GM18526 (cell line): ENCODE data around the gene CALM1.

ENCODE experiments used
- POLR2A ChIP-seq: IDR thresholded peaks from 3 replicates; pipeline ENCODE4 v1.6.1; 2011; ENCODE audit not compliant: insufficient read length; ENCODE audit errors: extremely low read depth

The CALM1 gene

DNA sequence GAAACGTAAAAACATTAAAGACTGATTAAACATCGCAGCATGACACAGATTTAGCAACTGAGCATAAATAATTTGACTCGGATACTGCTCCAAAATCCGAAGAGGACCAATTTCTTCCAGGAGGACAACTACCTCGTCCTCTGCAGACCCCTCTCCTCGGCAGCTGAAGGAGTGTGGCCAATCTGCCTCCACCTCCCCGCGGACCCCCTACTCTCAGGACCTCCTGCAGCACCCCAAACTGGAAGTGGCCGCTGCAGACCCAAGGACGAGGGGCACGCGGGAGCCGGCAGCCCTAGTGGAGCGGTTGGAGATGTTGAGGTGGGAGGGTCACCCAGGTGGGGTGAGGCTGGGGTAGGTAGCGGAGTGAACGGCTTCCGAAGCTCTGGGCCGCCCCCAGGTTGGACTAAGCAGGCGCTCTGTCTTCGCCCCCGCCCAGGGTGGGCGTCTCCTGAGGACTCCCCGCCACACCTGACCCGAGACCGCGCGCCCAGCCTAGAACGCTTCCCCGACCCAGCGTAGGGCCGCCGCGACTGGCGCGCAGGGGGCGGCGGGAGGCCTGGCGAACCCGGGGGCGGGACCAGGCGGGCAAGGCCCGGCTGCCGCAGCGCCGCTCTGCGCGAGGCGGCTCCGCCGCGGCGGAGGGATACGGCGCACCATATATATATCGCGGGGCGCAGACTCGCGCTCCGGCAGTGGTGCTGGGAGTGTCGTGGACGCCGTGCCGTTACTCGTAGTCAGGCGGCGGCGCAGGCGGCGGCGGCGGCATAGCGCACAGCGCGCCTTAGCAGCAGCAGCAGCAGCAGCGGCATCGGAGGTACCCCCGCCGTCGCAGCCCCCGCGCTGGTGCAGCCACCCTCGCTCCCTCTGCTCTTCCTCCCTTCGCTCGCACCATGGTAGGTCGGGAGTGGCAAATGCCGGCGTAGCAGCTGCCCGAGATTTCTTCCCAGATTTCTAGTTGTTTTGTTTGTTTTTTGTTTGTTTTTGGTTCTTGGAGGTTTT is at the start of gene CALM1:
TSS of gene CALM1 (plus strand) at position 689 of the 999 bp plus-strand sequence. CDS start at position 891, 202 bp downstream.
- peak; percentile 100 for TF ChIP-seq POLR2A

DNA sequence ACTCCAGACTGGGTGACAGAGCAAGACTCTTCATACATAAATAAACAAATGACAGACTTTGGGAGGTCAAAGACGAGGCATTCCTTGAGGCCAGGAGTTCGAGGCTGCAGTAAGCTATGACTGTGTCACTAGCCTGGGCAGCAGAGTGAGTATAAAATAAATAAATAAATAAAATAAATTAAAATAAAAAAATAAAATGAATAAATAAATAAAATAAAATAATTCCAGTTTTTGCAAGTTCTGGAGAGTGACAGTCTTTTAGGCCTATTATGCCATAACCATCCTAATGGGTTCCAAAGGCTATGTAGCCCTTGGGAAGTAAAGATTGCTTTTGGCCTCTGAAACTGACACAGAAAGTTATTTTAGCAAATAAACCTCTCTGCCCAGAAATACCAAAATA is 48.6 kb upstream of the CALM1 start:
- no peak for TF ChIP-seq POLR2A

DNA sequence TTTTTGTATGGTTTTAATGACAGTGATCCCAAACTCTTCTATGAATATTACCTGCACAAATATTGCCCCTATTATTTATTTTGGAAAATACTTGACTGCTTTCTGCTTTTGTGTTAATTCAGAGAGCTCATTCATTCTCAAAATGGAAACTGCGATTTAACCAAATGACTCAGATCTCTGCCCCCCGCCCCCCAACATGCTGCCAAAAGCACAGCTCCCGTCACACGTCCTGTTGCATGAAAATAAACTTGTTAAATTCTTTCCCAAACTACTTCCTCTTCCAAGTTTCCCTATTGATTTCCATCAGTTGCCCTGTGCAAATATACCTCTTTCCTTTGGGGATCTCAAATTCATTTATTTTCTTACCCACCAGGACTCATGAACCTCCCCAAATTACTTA is 47.1 kb upstream of the CALM1 start:
- no peak for TF ChIP-seq POLR2A

DNA sequence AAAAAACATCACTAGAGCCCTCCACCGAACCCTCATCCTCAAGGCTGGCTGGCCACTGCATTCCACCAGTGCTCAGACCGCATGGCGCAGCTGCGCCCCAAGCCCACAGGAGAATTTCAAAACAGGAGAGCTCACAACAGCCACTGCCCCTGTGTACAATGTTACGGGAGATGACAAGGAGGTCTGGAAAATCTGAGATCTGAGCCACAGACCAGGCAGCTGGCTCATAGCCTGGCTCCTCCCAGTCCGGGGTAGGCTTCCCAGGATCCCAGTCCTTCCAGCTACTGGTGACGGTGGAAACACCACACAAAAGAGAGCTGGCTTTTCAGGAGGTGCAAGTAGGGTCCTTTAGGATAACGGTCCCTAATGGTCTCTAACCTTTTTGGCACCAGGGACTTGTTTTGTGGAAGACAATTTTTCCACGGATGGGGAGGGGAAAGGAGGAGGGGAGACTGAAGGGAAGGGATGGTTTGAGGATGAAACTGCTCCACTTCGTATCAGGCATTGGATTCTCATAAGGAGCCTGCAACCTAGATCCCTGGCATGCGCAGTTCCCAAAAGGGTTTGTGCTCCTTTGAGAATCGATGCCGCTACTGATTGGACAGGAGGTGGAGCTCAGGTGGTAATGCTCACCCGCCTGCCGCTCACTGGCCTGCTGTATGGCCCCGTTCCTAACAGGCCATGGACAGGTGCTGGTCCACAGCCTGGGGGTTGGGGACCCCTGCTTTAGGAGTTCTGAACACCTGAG is 42.1 kb upstream of the CALM1 start:
- TF ChIP-seq POLR2A, result no peak

DNA sequence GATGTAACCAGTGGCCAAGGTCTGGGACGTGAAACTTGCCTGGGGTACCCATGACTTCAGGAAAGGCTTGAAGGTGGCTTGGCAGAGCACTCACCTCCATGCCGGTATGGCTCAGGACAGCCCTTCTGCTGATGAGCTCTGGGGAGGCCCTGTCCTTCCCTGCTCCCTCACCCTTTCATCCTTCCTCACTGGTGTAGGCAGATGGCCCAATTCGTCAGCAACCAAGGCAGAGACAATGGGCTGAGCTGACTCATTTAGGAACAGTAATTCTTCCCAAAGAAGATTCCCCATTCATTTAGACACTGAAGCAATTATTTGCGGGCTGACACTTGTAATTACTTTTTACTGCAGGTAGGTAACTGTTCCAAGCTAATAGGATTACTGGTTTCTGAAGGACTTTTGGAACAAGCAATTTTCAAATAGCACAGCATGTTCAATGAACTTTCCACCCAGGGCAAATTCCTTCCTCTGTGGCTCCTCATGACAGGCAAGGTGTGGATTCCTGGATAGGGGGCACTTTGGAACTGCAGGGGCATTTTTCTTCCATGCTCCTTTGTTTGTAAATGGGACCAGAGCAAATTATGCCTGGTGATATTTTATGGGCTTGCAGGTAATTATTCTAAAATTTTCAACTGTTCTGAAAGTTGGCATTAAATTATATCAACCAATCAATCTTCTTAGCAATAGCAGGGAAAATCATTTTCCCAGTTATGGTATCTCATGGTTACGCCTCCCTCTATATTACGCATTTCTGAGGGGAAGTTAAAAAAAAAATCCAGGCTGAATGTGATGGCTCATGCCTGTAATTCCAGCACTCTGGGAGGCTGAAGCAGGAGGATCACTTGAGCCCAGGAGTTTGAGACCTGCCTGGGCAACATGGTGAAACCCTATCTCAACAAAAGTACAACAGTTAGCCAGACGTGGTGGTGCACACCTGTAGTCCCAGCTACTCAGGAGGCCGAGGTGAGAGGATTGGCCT is 41.0 kb upstream of the CALM1 start:
- TF ChIP-seq POLR2A, result no peak

DNA sequence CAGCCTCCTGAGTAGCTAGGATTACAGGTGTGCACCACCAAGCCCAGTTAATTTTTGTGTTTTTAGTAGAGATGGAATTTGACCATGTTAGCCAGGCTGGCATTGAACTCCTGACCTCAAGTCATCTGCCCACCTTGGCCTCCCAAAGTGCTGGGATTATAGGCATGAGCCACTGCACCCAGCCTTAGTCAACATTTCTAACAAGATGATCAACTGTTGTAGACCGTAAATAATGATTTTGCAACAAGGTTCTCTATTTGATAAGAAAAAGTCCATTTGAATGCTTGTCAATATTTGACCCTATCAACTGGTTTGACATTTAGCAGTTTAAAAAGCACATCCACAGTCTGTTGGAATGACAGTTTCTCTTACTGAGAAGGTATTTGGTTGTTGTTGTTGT is 39.9 kb upstream of the CALM1 start:
- no peak for TF ChIP-seq POLR2A

DNA sequence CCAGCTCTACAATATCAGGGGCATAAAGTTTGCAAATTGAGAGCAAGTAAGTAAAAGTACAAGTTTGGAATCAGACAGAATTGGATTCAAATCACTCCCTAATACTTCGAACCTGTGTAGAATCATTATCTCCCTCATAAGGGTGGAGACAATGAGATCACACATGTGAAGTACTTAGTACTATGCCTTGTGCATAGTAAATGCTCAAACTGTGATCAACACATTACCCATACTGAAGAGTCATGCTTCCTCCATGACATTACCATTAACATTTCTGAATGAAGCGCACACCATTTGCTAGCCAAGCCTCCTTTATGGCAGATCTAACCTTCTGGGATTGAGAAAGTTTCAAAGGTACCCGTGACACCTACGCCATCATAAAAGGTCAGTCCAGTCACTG is 38.5 kb upstream of the CALM1 start:
- no peak for TF ChIP-seq POLR2A

DNA sequence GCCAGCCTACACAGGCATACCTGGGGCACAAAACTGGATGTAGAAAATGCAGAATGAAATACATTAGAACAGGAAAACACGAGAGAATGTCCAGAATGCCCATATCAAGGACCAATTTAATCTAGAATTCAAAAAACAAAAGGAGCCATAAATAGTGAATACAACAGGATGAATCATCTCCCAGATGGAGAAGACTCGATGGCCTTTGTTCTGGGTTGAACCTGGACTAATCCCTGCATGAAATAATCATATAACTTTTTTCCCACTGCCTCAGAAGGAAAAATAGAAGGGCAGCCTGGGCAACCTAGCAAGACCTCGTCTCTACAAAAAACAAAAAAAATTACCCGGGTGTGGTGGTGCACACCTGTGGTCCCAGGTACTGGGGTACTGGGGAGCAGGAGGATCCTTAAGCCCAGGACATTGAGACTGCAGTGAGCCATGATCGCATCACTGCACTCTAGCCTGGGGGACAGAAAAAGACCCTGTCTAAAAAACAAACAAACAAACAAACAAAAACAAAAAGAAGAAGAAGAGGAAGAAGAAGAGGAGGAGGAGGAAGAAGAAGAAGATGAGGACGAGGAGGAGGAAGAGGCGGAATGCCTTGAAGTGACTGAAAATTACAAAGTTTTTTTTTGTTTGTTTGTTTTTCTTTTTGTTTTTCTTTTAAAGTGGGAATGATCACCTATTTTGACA is 34.8 kb upstream of the CALM1 start:
- TF ChIP-seq POLR2A, result no peak

DNA sequence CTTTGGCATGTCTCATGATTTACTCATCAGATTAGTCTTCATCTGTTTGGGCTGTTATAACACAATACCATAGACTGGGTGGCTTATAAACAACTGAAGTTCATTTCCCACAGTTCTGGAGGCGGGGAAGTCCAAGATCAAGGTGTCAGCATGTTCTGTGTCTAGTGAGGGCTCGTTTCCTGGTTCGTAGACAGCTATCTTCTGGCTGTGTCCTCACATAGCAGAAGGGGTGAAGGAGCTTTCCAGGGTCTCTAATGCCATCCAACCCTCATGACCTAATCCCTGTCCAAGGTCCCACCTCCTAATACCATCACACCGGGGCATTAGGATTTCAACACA is 34.3 kb upstream of the CALM1 start:
- no peak for TF ChIP-seq POLR2A

DNA sequence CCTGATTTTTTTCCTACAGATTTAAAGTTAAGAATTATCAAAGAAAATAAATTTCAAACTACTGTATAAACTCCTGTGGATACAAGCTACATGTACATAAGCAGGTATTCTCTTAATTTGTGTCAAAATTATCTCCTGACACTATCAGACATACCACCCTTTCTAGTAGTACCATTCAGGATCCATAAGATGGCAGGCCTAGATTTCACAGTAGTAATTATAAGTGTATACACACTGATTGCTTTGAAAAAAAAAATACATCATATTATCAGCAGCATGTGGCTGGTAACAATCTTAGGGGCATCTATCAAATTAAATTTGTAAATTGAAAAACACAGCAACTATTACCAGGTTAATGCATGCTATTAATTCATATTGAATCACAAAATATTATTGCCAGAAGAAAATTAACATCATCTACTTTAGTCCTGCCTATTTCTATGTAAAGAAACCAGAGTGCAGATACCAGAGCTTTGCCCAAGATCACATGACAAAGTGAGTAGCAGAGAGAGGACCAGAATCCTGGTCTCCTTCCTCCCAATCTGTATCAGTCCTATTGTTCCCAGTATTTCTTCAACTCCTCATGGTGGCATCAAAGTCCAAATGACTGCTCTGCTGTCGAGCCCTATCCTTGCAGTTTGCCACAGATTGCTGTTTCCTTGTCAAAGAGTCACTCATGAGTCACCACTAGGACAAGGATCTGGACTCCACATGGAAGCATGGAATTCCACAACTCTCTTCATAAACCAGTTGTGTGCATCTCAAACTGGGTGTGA is 27.7 kb upstream of the CALM1 start:
- TF ChIP-seq POLR2A, result no peak

DNA sequence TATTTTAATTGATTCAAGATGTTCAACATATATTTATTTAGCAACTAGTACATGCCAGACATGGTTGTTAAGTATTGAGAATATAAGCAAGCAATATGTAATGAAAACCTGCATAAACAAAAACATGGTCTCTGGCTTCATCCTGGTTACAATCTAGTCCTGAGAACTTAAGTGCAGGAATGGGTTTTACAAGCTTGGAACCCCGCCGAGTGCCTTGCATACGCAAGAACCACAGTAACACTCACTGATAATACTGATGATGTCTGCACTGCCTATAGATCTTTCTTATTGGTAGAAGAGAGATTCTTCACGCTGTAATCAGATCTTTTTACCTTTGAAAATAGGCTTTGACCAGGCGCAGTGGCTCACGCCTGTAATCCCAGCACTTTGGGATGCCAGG is 22.9 kb upstream of the CALM1 start:
- TF ChIP-seq POLR2A, result no peak

DNA sequence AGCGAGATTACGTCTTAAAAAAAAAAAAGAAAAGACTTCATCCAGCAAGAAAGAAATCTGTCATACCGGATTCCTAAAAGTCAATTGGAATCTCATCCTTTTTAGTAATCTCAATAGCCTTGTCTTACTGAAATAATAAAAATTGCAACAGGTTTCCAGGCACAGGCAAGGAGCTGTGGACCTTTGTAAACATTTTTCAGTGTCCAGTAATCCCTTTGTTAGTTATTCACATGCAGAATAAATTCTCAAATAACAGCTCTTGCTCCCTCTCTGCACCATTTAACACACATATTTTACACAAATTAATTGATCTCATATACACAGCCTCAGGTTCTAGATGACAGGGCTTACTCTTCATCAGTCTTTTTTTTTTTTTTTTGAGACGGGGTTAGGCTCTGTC is 22.0 kb upstream of the CALM1 start:
- no peak for TF ChIP-seq POLR2A

DNA sequence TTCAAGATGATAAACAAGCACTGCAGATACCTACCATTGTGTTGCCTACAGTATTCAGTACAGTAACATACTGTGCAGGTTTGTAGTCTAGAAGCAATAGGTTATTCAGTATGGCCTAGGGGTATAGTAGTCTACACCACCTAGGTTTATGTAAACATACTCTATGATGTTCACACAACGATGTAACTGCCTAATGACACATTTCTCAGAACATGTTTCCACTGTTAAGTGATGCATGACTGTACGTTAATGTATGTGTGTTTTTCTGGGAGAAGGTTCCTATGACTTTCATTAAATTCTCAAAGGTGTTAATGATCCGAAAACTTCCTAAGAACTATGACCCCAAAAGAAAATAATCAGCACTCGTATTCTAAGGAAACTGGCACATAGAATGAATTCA is 20.9 kb upstream of the CALM1 start:
- no peak for TF ChIP-seq POLR2A

DNA sequence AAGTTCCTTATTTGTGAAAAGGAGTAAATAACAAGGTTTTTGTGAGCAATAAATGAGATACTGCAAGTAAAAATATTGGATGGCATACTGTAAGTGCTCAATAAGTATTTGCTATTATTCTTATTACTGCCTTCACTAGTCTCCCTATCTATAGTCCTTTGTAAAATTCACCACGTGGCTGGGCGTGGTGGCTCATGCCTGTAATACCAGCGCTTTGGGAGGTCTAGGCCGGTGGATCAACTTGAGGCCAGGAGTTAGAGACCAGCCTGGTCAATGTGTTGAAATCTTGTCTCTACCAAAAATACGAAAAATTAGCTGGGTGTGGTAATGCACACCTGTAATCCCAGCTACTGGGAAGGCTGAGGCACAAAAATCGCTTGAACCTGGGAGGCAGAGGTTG is 18.6 kb upstream of the CALM1 start:
- no peak for TF ChIP-seq POLR2A
